Mononuclear cell (primary cell): ENCODE measurements around the gene NEAT1. TPM values are rescaled to one million over a fixed set of nuclear protein-coding genes. Genes with fewer than 3 reads are reported as not detected.

ENCODE experiments used
- H3K27me3 ChIP-seq: 2 replicates; pipeline ENCODE4 v1.6.0; 2011; ENCODE audit warnings: low read length, control low read depth; ENCODE audit not compliant: insufficient read depth
- H3K4me1 ChIP-seq: 2 replicates; pipeline ENCODE4 v1.5.1; 2011; ENCODE audit warnings: mild to moderate bottlenecking, low read length, control low read depth; ENCODE audit not compliant: insufficient read depth
- H3K4me3 ChIP-seq: 2 replicates; pipeline ENCODE4 v1.5.1; 2011; ENCODE audit warnings: mild to moderate bottlenecking, low read length, moderate library complexity
- H3K9me3 ChIP-seq: 2 replicates; pipeline ENCODE4 v1.5.1; 2011; ENCODE audit warnings: low read depth, mild to moderate bottlenecking, control low read depth, low read length
- total RNA-seq: library from RNA; depleted of rRNA; stranded (reverse); fragments of >200 nt; gene quantifications from one replicate; pipeline ENCODE4 v1.2.3, GENCODE V29; 2012

The NEAT1 gene
- total RNA-seq, 1 donor: 198 TPM

- H3K27me3 ChIP-seq: no peaks in the 10 kb centered on the region
- H3K4me1 ChIP-seq: peaks cover 87% of the 10 kb centered on the region
- H3K9me3 ChIP-seq: no peaks in the 10 kb centered on the region
- no peak overlapping the region for H3K4me3 ChIP-seq
Measured at GRCh38 chr11:65491614-65492386, 69.2 kb downstream of the NEAT1 start.

DNA sequence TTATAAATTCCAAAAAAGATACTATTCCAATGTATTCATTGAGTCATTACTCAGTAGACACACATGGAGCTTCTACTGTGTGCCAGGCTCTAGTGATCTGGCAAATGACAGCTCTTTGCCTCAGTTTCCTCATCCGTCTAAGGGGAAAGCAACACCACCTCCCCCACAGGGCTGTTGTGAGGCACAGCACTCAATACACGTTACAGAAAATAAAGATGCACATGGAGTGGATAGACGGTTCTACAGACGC lies 69.7 kb downstream of the NEAT1 start:
- H3K4me1 ChIP-seq: peaks cover 86% of the 10 kb centered on the region
- no peak overlapping the region for H3K4me3 ChIP-seq
- H3K27me3 ChIP-seq: no peaks in the 10 kb centered on the region
- no peaks in the 10 kb centered on the region for H3K9me3 ChIP-seq

- H3K4me3 ChIP-seq: no peak overlapping the region
- H3K4me1 ChIP-seq: peaks cover 81% of the 10 kb centered on the region
- no peaks in the 10 kb centered on the region for H3K27me3 ChIP-seq
- H3K9me3 ChIP-seq: no peaks in the 10 kb centered on the region
Measured at GRCh38 chr11:65492637-65493366, 70.2 kb downstream of the NEAT1 start.

- no peaks in the 10 kb centered on the region for H3K9me3 ChIP-seq
- H3K27me3 ChIP-seq: no peaks in the 10 kb centered on the region
- peaks cover 73% of the 10 kb centered on the region for H3K4me1 ChIP-seq
- H3K4me3 ChIP-seq: no peak overlapping the region
Measured at GRCh38 chr11:65493367-65494176, 71.0 kb downstream of the NEAT1 start.

Other genes with a start within 250 kb of the NEAT1 start
- gene CAPN1, start 240.9 kb upstream of the NEAT1 start, total RNA-seq: 76.2 TPM
- gene POLA2, start 160.8 kb upstream of the NEAT1 start, total RNA-seq: 12.2 TPM
- not detected for gene CDC42EP2, start 107.9 kb upstream of the NEAT1 start, total RNA-seq
- gene DPF2, start 88.9 kb upstream of the NEAT1 start, total RNA-seq: 39.6 TPM
- 0.42 TPM for gene TIGD3, start 68.0 kb upstream of the NEAT1 start, total RNA-seq
- 12.6 TPM for gene SLC25A45, start 40.2 kb upstream of the NEAT1 start, total RNA-seq
- 23.1 TPM for gene FRMD8, start 36.2 kb upstream of the NEAT1 start, total RNA-seq
- gene MALAT1, start 76.2 kb downstream of the NEAT1 start, total RNA-seq: 22,943 TPM
- 36.4 TPM for gene SCYL1, start 102.3 kb downstream of the NEAT1 start, total RNA-seq
- 25.6 TPM for gene LTBP3, start 135.6 kb downstream of the NEAT1 start, total RNA-seq
- 16.8 TPM for gene ZNRD2, start 147.7 kb downstream of the NEAT1 start, total RNA-seq
- gene FAM89B, start 149.7 kb downstream of the NEAT1 start, total RNA-seq: 18.1 TPM
- 79.1 TPM for gene EHBP1L1, start 153.3 kb downstream of the NEAT1 start, total RNA-seq
- 1.7 TPM for gene KCNK7, start 173.0 kb downstream of the NEAT1 start, total RNA-seq
- 41.1 TPM for gene MAP3K11, start 191.4 kb downstream of the NEAT1 start, total RNA-seq
- 15.0 TPM for gene PCNX3, start 193.0 kb downstream of the NEAT1 start, total RNA-seq
- 75.2 TPM for gene SIPA1, start 215.3 kb downstream of the NEAT1 start, total RNA-seq
- gene RELA, start 240.1 kb downstream of the NEAT1 start, total RNA-seq: 107 TPM